Parathyroid adenoma (tissue), 2 donors: ENCODE measurements around the gene ECSCR.

Experiments used
- H2AFZ ChIP-seq: fragments of 300-600 bp; sonication (generic); one replicate; pipeline ENCODE4 v1.7.0; 2017; ENCODE audit warnings: antibody characterized with exemption, mild to moderate bottlenecking
- H3K27ac ChIP-seq: fragments of 300-600 bp; sonication (generic); one replicate; pipeline ENCODE4 v1.7.0; 2017
- H3K27me3 ChIP-seq: fragments of 300-600 bp; sonication (generic); one replicate; pipeline ENCODE4 v1.7.0; 2017; ENCODE audit warnings: low read length; ENCODE audit not compliant: control insufficient read depth, insufficient read depth
- H3K36me3 ChIP-seq: fragments of 300-600 bp; sonication (generic); one replicate; pipeline ENCODE4 v1.7.0; 2017; ENCODE audit warnings: low read length; ENCODE audit not compliant: control insufficient read depth, insufficient read depth
- H3K4me1 ChIP-seq: fragments of 300-600 bp; sonication (generic); one replicate; pipeline ENCODE4 v1.7.0; 2017; ENCODE audit warnings: control low read depth
- H3K4me2 ChIP-seq: fragments of 300-600 bp; sonication (generic); one replicate; pipeline ENCODE4 v1.7.0; 2017; ENCODE audit warnings: low read length
- H3K4me3 ChIP-seq: fragments of 300-600 bp; sonication (generic); one replicate; pipeline ENCODE4 v1.7.0; 2017; ENCODE audit warnings: low read depth, low read length
- H3K79me2 ChIP-seq: fragments of 300-600 bp; sonication (generic); one replicate; pipeline ENCODE4 v1.7.0; 2017; ENCODE audit warnings: control low read depth
- H3K9ac ChIP-seq: fragments of 300-600 bp; sonication (generic); one replicate; pipeline ENCODE4 v1.7.0; 2017; ENCODE audit warnings: mild to moderate bottlenecking
- H3K9me3 ChIP-seq: fragments of 300-600 bp; sonication (generic); one replicate; pipeline ENCODE4 v1.7.0; 2017; ENCODE audit warnings: low read length; ENCODE audit not compliant: control insufficient read depth
- CTCF ChIP-seq: fragments of 300-600 bp; sonication (generic); IDR thresholded peaks from one replicate; pipeline ENCODE4 v1.7.0; 2017; ENCODE audit warnings: antibody characterized with exemption, mild to moderate bottlenecking
- donor health status: primary hyperparathyroidism.

ECSCR gene

GRCh38 chr5:139451878-139452660 lies 10.5 kb downstream of the ECSCR start:
- Histone ChIP-seq H3K4me3 (no peak overlapping the region), H3K4me1 (no peaks in the 10 kb centered on the region), H3K27me3 (no peaks in the 10 kb centered on the region), H3K27ac (no peak overlapping the region), H2AFZ (no peak overlapping the region), H3K79me2 (no peaks in the 10 kb centered on the region), H3K36me3 (no peaks in the 10 kb centered on the region), H3K9me3 (no peaks in the 10 kb centered on the region), H3K4me2 (no peak overlapping the region), H3K9ac (no peak overlapping the region)
- TF ChIP-seq CTCF = no peak

GRCh38 chr5:139451176-139451575 lies 11.4 kb downstream of the ECSCR start:
- Histone ChIP-seq H3K9ac (no peak overlapping the region), H3K36me3 (no peaks in the 10 kb centered on the region), H3K4me1 (no peaks in the 10 kb centered on the region), H3K4me2 (no peak overlapping the region), H3K79me2 (no peaks in the 10 kb centered on the region), H3K4me3 (no peak overlapping the region), H3K27me3 (no peaks in the 10 kb centered on the region), H3K9me3 (no peaks in the 10 kb centered on the region), H2AFZ (no peak overlapping the region), H3K27ac (no peak overlapping the region)
- TF ChIP-seq CTCF = no peak

- no peaks in the 10 kb centered on the region for H3K9me3 ChIP-seq
- no peak overlapping the region for H3K4me3 ChIP-seq
- H3K27ac ChIP-seq = no peak overlapping the region
- no peak for TF ChIP-seq CTCF
- H3K79me2 ChIP-seq = no peaks in the 10 kb centered on the region
- H2AFZ ChIP-seq = no peak overlapping the region
- H3K36me3 ChIP-seq = no peaks in the 10 kb centered on the region
- no peak overlapping the region for H3K4me2 ChIP-seq
- H3K9ac ChIP-seq = no peak overlapping the region
- no peaks in the 10 kb centered on the region for H3K4me1 ChIP-seq
- H3K27me3 ChIP-seq = no peaks in the 10 kb centered on the region
Observed at GRCh38 chr5:139446956-139447779, 15.4 kb downstream of the ECSCR start.

- Histone ChIP-seq H3K9me3 (no peaks in the 10 kb centered on the region), H3K27me3 (no peaks in the 10 kb centered on the region), H3K9ac (no peak overlapping the region), H2AFZ (no peak overlapping the region), H3K4me3 (no peak overlapping the region), H3K4me2 (no peak overlapping the region), H3K79me2 (no peaks in the 10 kb centered on the region), H3K4me1 (no peaks in the 10 kb centered on the region), H3K36me3 (no peaks in the 10 kb centered on the region), H3K27ac (no peak overlapping the region)
- no peak for TF ChIP-seq CTCF
Observed at GRCh38 chr5:139445325-139446170, 17.0 kb downstream of the ECSCR start.
